DND-41 (cell line): ENCODE measurements around the gene ZNRD2.

Experiments
- CTCF ChIP-seq: IDR thresholded peaks from 2 replicates; pipeline ENCODE4 v1.5.1; 2012; ENCODE audit warnings: borderline replicate concordance, low read length, moderate library complexity, mild to moderate bottlenecking; ENCODE audit not compliant: poor library complexity, severe bottlenecking; ENCODE audit errors: extremely low read depth
- EZH2 ChIP-seq: IDR thresholded peaks from 3 replicates; pipeline ENCODE4 v1.6.1; 2012; ENCODE audit warnings: borderline replicate concordance, low read depth, mild to moderate bottlenecking, moderate library complexity, low read length, inconsistent platforms; ENCODE audit not compliant: severe bottlenecking

- no peak for TF ChIP-seq CTCF
- no peak for TF ChIP-seq EZH2
Observed at GRCh38 chr11:65617136-65617850, 47.0 kb downstream of the ZNRD2 start.
